ENCODE results near the gene MAMSTR.
"Not testable (repeated sequence)": the region's sequence is repeated elsewhere in the genome, so short reads cannot be mapped to it uniquely, and the experiment has no call there.

DNA sequence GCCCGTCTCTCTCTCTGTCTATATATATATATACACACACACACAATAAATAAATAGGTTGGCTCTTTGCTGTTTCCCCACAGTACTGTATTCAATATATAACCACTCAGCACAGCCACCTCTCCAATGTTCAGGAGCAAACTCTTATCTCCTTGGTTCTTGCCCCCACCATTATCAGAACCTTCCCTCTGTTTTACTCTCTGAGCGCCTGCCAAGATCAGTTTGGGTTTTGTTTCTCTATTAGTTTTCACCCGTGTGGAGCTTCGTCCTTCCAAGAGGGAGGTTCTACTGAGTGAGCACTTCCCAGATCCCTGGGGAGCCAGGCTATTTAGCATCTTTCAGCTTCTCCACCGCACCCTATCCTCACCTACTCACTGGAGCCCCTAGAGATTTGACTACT is 46.3 kb upstream of the MAMSTR start:
- TF ChIP-seq, protein P1, sequence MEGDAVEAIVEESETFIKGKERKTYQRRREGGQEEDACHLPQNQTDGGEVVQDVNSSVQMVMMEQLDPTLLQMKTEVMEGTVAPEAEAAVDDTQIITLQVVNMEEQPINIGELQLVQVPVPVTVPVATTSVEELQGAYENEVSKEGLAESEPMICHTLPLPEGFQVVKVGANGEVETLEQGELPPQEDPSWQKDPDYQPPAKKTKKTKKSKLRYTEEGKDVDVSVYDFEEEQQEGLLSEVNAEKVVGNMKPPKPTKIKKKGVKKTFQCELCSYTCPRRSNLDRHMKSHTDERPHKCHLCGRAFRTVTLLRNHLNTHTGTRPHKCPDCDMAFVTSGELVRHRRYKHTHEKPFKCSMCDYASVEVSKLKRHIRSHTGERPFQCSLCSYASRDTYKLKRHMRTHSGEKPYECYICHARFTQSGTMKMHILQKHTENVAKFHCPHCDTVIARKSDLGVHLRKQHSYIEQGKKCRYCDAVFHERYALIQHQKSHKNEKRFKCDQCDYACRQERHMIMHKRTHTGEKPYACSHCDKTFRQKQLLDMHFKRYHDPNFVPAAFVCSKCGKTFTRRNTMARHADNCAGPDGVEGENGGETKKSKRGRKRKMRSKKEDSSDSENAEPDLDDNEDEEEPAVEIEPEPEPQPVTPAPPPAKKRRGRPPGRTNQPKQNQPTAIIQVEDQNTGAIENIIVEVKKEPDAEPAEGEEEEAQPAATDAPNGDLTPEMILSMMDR (IDR thresholded peaks at IDR 0.05 in 4 of 5, conservative IDR thresholded peaks at IDR 0.05 in 1 of 5), result not testable (repeated sequence)
- not testable (repeated sequence) for TF ChIP-seq POLR2A (IDR thresholded peaks at IDR 0.05)

Data from gastrocnemius medialis (tissue), 4 donors.